Pulmonary artery endothelial cell (primary cell): ENCODE measurements around the gene WNT4. TPM values are rescaled to one million over a fixed set of nuclear protein-coding genes. Genes with fewer than 3 reads are reported as not detected.

ENCODE experiments used
- DNase-seq: peaks from one replicate; pipeline ENCODE4 v3.0.0-alpha.2; 2011; ENCODE audit warnings: low read depth, low spot score
- total RNA-seq: library from RNA; depleted of rRNA; stranded (reverse); fragments of >200 nt; gene quantifications from 2 replicates; pipeline ENCODE4 v1.2.3, GENCODE V29; 2014

Gene WNT4
- total RNA-seq, 1 donor from 2014 or later = 0.13 TPM

- DNase-seq = no peak
Observed at GRCh38 chr1:22077728-22078127, 65.2 kb downstream of the WNT4 start.

DNA sequence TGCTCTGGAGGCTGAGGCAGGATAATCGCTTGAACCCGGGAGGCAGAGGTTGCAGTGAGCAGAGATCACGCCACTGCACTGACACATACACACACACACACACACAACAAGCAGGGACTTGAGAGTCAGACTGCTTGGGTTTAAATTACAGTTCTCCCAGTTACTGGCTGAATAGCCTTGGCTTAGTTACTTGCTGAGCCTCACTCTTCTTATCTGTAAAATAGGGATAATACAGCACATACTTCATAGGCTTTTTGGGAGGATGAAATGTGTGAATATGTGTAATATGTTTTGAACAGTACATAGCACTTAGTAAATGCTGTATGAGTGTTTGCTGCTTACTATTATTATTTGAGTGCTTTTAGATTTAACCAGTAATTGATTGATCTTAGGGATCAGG lies 66.6 kb downstream of the WNT4 start:
- no peak for DNase-seq

DNA sequence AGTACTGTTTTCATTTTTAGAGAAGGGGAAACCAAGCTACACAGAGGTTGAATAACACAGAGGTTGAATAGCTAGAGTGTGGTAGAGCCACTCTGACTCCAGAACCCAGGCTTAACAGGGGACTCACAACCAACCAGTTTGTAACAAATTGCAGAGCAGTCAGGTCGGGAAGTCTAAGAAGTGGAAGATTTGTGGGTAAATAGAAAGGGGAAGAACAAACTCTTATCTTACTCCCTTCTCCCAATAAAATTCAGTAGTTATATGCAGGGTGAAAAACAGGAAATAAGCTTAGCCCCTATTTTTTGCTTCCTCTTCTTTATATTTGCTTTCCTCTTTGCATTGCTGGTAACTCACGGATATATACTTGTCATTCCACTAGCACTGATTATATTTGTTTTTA lies 67.2 kb downstream of the WNT4 start:
- no peak for DNase-seq

DNA sequence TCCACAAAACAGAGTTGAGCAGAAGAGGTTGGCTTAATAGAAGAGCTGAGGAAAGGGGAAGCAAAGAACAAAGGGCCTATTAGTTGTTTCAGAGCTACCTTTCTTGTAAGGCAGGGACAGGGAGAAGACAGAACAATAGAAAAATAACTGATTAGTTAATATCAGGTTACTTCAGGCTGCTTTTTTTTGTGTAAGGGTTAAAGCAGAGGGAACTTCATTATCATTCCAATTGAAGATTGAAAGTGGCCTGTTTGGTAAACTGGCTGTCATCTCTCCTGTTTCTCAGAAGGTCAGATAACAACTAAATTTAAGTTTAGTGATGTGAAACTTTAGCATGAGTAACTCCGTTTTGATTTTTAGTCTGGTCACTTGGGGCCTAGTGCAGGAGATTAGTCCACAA lies 68.1 kb downstream of the WNT4 start:
- no peak for DNase-seq

- no peak for DNase-seq
Observed at GRCh38 chr1:22071511-22071910, 71.4 kb downstream of the WNT4 start.

Other genes with a start within 250 kb of the WNT4 start
- 841 and 1,405 TPM in 2 replicates for gene HSPG2, start 205.8 kb downstream of the WNT4 start, total RNA-seq
- 0.07 and 0.26 TPM in 2 replicates for gene CELA3B, start 166.1 kb downstream of the WNT4 start, total RNA-seq
- gene CELA3A, start 141.4 kb downstream of the WNT4 start, total RNA-seq = not detected in 2 replicates
- gene CDC42, start 90.4 kb downstream of the WNT4 start, total RNA-seq = 947 and 965 TPM in 2 replicates